ENCODE measurements around the gene PATZ1.

DNA sequence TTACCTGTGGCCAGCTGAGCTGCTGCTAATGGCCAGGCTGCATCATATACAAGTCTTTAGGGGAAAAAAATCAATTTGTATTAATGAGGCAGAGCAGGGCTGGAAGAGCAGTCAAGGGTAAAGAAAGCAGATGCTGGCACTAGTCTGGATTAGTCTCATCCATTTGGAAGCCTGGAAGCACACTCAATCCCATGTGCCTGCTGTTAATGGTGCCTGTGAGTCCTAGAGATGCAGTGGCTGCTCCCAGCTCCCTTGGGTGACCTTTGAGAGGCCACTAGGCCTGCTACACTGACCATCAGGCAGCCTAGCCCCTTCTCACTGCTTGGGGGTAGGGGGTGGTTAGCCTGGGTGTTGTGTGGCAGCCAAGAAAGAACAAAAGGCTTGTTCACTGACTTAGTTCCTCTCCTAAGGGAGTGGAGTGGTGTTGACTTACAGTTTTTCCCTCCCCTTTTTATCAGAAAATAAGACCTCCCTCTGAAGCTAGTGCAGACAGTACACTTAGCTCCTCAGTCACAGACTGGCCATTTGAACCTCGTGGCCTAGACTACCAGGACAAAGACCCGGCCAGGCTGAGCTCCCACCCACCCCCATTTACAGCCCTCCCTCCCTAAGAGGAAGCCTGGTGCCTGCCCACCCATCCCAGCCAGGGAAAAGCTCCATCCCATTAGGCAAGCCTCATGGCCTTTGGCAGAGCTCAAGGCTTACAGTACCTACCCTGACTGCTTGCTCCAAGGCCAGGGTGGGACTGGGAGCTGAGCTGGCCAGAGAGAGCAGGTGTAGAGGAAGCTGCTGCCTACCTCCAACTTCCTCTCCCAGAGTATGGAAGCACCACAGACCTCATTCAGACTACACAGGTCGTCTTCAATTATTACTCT is 61.6 kb downstream of the PATZ1 start:
- TF ChIP-seq, protein P1, sequence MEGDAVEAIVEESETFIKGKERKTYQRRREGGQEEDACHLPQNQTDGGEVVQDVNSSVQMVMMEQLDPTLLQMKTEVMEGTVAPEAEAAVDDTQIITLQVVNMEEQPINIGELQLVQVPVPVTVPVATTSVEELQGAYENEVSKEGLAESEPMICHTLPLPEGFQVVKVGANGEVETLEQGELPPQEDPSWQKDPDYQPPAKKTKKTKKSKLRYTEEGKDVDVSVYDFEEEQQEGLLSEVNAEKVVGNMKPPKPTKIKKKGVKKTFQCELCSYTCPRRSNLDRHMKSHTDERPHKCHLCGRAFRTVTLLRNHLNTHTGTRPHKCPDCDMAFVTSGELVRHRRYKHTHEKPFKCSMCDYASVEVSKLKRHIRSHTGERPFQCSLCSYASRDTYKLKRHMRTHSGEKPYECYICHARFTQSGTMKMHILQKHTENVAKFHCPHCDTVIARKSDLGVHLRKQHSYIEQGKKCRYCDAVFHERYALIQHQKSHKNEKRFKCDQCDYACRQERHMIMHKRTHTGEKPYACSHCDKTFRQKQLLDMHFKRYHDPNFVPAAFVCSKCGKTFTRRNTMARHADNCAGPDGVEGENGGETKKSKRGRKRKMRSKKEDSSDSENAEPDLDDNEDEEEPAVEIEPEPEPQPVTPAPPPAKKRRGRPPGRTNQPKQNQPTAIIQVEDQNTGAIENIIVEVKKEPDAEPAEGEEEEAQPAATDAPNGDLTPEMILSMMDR (IDR thresholded peaks at IDR 0.05), result no peak
- no peak for TF ChIP-seq ZFX (IDR thresholded peaks at IDR 0.05; ENCODE audit: borderline replicate concordance)

Measured in 22Rv1 (cell line).